ENCODE data around the gene TMEM95. TPM values are rescaled to one million over a fixed set of nuclear protein-coding genes. Genes with fewer than 3 reads are reported as not detected.
A peak's percentile ranks its signal among the peaks of the same experiment; 100 is the strongest.

TMEM95 gene
- total RNA-seq, 1 experiment from 2014 or later = not detected

DNA sequence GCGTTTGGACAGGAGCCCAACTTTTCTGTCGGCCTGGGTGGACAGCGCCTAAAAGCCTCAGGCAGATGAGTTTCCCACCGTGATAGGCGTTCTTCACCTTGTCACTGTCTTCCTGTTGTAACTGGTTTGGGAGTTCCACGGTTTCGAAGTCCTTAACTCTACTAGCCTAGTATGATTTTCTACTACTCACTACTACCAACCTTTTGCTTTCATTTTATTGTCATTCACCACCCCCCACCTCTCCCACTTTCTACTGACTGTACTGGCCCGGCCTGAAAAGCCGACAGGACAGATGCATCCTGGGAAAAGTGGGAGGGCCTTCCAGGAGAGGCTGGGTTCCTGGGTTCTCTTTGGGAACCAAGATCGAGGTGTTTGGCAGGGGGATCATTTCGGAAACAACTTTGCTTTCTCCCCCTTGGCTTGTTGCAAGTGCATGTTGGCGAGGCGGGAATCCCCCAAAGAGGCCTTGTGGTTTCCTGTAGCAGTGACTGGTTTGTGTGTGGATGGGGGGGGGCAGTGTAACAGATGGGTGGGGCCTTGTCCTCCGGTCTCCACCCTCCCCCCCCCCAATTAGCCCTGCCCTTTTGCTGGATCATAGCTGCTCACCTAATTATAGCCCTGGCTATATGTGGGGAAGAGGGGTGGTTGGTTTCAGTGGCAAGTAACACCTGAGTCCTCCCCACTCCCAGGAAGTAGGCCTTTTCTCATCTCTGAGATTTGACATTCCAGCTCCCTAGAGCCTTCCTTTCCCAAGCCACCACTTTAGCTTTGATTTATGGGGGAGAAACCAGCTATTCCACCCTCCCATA, 46.1 kb upstream of the TMEM95 start:
- ChIA-PET POLR2A (interaction anchor here (0.7 to 3.0 kb wide), 19 partner anchors 12 to 408 kb away, joined by 3 to 18 read pairs (median 3); partner anchors contain the start of genes CTDNEP1, ELP5, GABARAP and NEURL4), CTCF (interaction anchor here (0.6 to 1.8 kb wide), 5 partner anchors 12 to 44 kb away, joined by 3 to 10 read pairs (median 5); partner anchors contain the start of gene SLC2A4)
- peak overlapping the region; percentile 90 for H3K27ac Mint-ChIP-seq (ENCODE audit: low read depth, unreplicated experiment)
- H3K4me1 Mint-ChIP-seq (ENCODE audit: insufficient read depth, unreplicated experiment) = peaks cover 29% of the 10 kb centered on the region
- no peaks in the 10 kb centered on the region for H3K9me3 Mint-ChIP-seq (ENCODE audit: unreplicated experiment)
- H3K36me3 Mint-ChIP-seq (ENCODE audit: insufficient read depth, unreplicated experiment) = peaks cover 65% of the 10 kb centered on the region
- peak overlapping the region; percentile 88 for H3K4me3 Mint-ChIP-seq (ENCODE audit: unreplicated experiment)
- TSS peak; percentile 93 for BruUV-seq (replicated peaks)
- intact Hi-C loops (cut with micrococcal nuclease) = no loop called here
- no peaks in the 10 kb centered on the region for H3K27me3 Mint-ChIP-seq (ENCODE audit: insufficient read depth, unreplicated experiment)
- peak; percentile 87 for DNase-seq (ENCODE audit: unreplicated experiment)
- no peak for TF ChIP-seq CTCF (IDR thresholded peaks at IDR 0.05; ENCODE audit: unreplicated experiment)

- no TSS peak for BruUV-seq (replicated peaks)
- POLR2A ChIA-PET = interaction anchor here (0.7 to 3.0 kb wide), 11 partner anchors 13 to 407 kb away, joined by 3 to 18 read pairs (median 4); partner anchors contain the start of genes CTDNEP1, ELP5, GABARAP and MPDU1
- peak overlapping the region; percentile 88 for H3K4me3 Mint-ChIP-seq (ENCODE audit: unreplicated experiment)
- H3K27ac Mint-ChIP-seq (ENCODE audit: low read depth, unreplicated experiment) = peak overlapping the region; percentile 87
- intact Hi-C loops (cut with micrococcal nuclease) = no loop called here
- H3K27me3 Mint-ChIP-seq (ENCODE audit: insufficient read depth, unreplicated experiment) = no peaks in the 10 kb centered on the region
- H3K9me3 Mint-ChIP-seq (ENCODE audit: unreplicated experiment) = no peaks in the 10 kb centered on the region
- peaks cover 73% of the 10 kb centered on the region for H3K36me3 Mint-ChIP-seq (ENCODE audit: insufficient read depth, unreplicated experiment)
- CTCF ChIA-PET = interaction anchor here (1.5 to 1.8 kb wide), 4 partner anchors 13 to 35 kb away, joined by 3 to 10 read pairs (median 4); partner anchors contain the start of gene SLC2A4
- DNase-seq (ENCODE audit: unreplicated experiment) = no peak
- H3K4me1 Mint-ChIP-seq (ENCODE audit: insufficient read depth, unreplicated experiment) = peaks cover 35% of the 10 kb centered on the region
- TF ChIP-seq CTCF (IDR thresholded peaks at IDR 0.05; ENCODE audit: unreplicated experiment) = no peak
Measured at GRCh38 chr17:7309628-7310027, 45.3 kb upstream of the TMEM95 start.

DNA sequence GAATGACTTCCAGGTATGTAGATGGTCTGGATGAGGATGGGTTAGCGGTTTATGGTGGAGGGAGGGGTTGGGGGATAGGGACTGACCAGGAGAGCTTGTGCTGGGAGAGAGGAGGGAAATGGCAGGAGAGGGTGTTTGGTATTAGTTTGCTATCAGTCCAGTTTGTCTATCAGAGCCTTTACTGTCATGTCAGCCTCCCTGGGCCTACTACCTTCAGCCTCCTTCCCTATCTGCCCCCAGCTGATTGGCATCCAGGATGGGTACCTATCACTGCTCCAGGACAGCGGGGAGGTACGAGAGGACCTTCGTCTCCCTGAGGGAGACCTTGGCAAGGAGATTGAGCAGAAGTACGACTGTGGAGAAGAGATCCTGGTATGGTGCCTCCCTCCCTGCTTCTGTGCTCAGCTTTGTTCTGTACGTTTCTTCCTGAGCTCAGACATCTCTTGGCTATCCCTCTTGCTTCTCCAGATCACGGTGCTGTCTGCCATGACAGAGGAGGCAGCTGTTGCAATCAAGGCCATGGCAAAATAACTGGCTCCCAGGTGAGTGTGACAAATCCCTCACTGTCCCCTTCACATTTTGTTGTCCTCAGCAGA, 43.7 kb upstream of the TMEM95 start:
- intact Hi-C loops (cut with micrococcal nuclease) = no loop called here
- Mint-ChIP-seq H3K9me3 (ENCODE audit: unreplicated experiment) (no peaks in the 10 kb centered on the region), H3K4me1 (ENCODE audit: insufficient read depth, unreplicated experiment) (peaks cover 37% of the 10 kb centered on the region), H3K27me3 (ENCODE audit: insufficient read depth, unreplicated experiment) (no peaks in the 10 kb centered on the region), H3K36me3 (ENCODE audit: insufficient read depth, unreplicated experiment) (peaks cover 89% of the 10 kb centered on the region), H3K27ac (ENCODE audit: low read depth, unreplicated experiment) (peak overlapping the region; percentile 87), H3K4me3 (ENCODE audit: unreplicated experiment) (peak overlapping the region; percentile 88)
- ChIA-PET CTCF (interaction anchor here (1.2 to 1.5 kb wide), 2 partner anchors 34 to 44 kb away, joined by 3 to 6 read pairs; no protein-coding TSS in a partner anchor), POLR2A (interaction anchor here (1.0 to 1.7 kb wide), 2 partner anchors 18 to 272 kb away, joined by 3 read pairs; partner anchors contain the start of genes MPDU1 and NEURL4)
- no peak for DNase-seq (ENCODE audit: unreplicated experiment)
- no TSS peak for BruUV-seq (replicated peaks)
- no peak for TF ChIP-seq CTCF (IDR thresholded peaks at IDR 0.05; ENCODE audit: unreplicated experiment)

Measured in MCF 10A (cell line).